Activated CD4-positive, alpha-beta T cell treated with anti-CD3 and anti-CD28 coated beads for 36 hours (primary cell): ENCODE results near the gene ARHGEF4. TPM values are rescaled to one million over a fixed set of nuclear protein-coding genes. Genes with fewer than 3 reads are reported as not detected.

Source experiments
- ATAC-seq: fragments of 200-7000 bp; cut with Tn5 transposase; one replicate; pipeline ENCODE4 v1.10.0; 2021; ENCODE audit warnings: mild to moderate bottlenecking, moderate library complexity
- CTCF ChIA-PET: fragments of 350-600 bp; sonication (Branson Sonifier 250); formaldehyde crosslinking; loops from one replicate; lab custom pipeline; 2021; ENCODE audit warnings: antibody characterized with exemption; lab: Charles Lee
- POLR2A ChIA-PET: fragments of 350-600 bp; sonication (Branson Sonifier 250); formaldehyde crosslinking; loops from one replicate; lab custom pipeline; 2021; ENCODE audit warnings: antibody characterized with exemption, inconsistent platforms; lab: Charles Lee
- DNase-seq: peaks from one replicate; pipeline ENCODE4 v3.0.0-alpha.2; 2020
- H3K27ac Mint-ChIP-seq: one replicate; pipeline ENCODE4 v1.8.0; 2021; ENCODE audit warnings: mixed read lengths
- H3K27me3 Mint-ChIP-seq: one replicate; pipeline ENCODE4 v1.8.0; 2021; ENCODE audit warnings: mixed read lengths
- H3K36me3 Mint-ChIP-seq: one replicate; pipeline ENCODE4 v1.8.0; 2021; ENCODE audit warnings: low read depth, mixed read lengths
- H3K4me1 Mint-ChIP-seq: one replicate; pipeline ENCODE4 v1.8.0; 2021; ENCODE audit warnings: mixed read lengths
- H3K4me3 Mint-ChIP-seq: one replicate; pipeline ENCODE4 v1.8.0; 2021; ENCODE audit warnings: mild to moderate bottlenecking, moderate library complexity, mixed read lengths
- H3K9me3 Mint-ChIP-seq: one replicate; pipeline ENCODE4 v1.8.0; 2021; ENCODE audit warnings: low read depth, mixed read lengths
- intact Hi-C, 2 experiments: fragments of 100-400 bp; cut with DNase I in 1 of 2; cut with micrococcal nuclease in 1 of 2; formaldehyde crosslinking; loops; one replicate each; pipeline versions ENCODE4 v1.14.2 to v1.15.1; 2022 to 2024; cut with DNase I, micrococcal nuclease
- total RNA-seq, 2 experiments: library from RNA; stranded (reverse); gene quantifications; one replicate each; pipeline ENCODE4 v1.2.3, GENCODE V29; 2021

The ARHGEF4 gene
- total RNA-seq, 2 experiments from 2014 or later, result 1.2 to 1.9 TPM

- Mint-ChIP-seq H3K9me3 (no peaks in the 10 kb centered on the region), H3K36me3 (no peaks in the 10 kb centered on the region), H3K27me3 (peaks cover 9% of the 10 kb centered on the region), H3K4me3 (no peak overlapping the region), H3K4me1 (no peaks in the 10 kb centered on the region), H3K27ac (no peak overlapping the region)
- DNase-seq (no peak), ATAC-seq (no peak)
- CTCF ChIA-PET, result no interaction called here
- POLR2A ChIA-PET, result no interaction called here
- intact Hi-C loops, result no loop called here
Observed at GRCh38 chr2:130845505-130846085, 8.9 kb downstream of the ARHGEF4 start.

- Mint-ChIP-seq H3K4me1 (no peaks in the 10 kb centered on the region), H3K36me3 (no peaks in the 10 kb centered on the region), H3K4me3 (no peak overlapping the region), H3K9me3 (no peaks in the 10 kb centered on the region), H3K27me3 (peaks cover 9% of the 10 kb centered on the region), H3K27ac (no peak overlapping the region)
- ChIA-PET CTCF (no interaction called here), POLR2A (no interaction called here)
- ATAC-seq (no peak), DNase-seq (no peak)
- intact Hi-C loops, result no loop called here
Observed at GRCh38 chr2:130846233-130846632, 9.5 kb downstream of the ARHGEF4 start.

GRCh38 chr2:130846686-130847375, 10.1 kb downstream of the ARHGEF4 start:
- H3K4me3 Mint-ChIP-seq, result no peak overlapping the region
- H3K9me3 Mint-ChIP-seq, result no peaks in the 10 kb centered on the region
- no peaks in the 10 kb centered on the region for H3K36me3 Mint-ChIP-seq
- intact Hi-C loops, result no loop called here
- no peaks in the 10 kb centered on the region for H3K4me1 Mint-ChIP-seq
- H3K27ac Mint-ChIP-seq, result no peak overlapping the region
- DNase-seq (no peak), ATAC-seq (no peak)
- CTCF ChIA-PET, result no interaction called here
- H3K27me3 Mint-ChIP-seq, result peaks cover 5% of the 10 kb centered on the region
- POLR2A ChIA-PET, result no interaction called here

GRCh38 chr2:130847776-130848525, 11.2 kb downstream of the ARHGEF4 start:
- no peaks in the 10 kb centered on the region for H3K36me3 Mint-ChIP-seq
- no peaks in the 10 kb centered on the region for H3K27me3 Mint-ChIP-seq
- no peaks in the 10 kb centered on the region for H3K4me1 Mint-ChIP-seq
- H3K9me3 Mint-ChIP-seq, result no peaks in the 10 kb centered on the region
- intact Hi-C loops, result no loop called here
- ATAC-seq (no peak), DNase-seq (no peak)
- CTCF ChIA-PET, result no interaction called here
- H3K27ac Mint-ChIP-seq, result no peak overlapping the region
- POLR2A ChIA-PET, result no interaction called here
- H3K4me3 Mint-ChIP-seq, result no peak overlapping the region

- intact Hi-C loops, result no loop called here
- Mint-ChIP-seq H3K4me3 (no peak overlapping the region), H3K9me3 (no peaks in the 10 kb centered on the region), H3K27me3 (no peaks in the 10 kb centered on the region), H3K4me1 (no peaks in the 10 kb centered on the region), H3K27ac (no peak overlapping the region), H3K36me3 (no peaks in the 10 kb centered on the region)
- ChIA-PET POLR2A (no interaction called here), CTCF (no interaction called here)
- DNase-seq, result no peak
- no peak for ATAC-seq
Observed at GRCh38 chr2:130848526-130849210, 12.0 kb downstream of the ARHGEF4 start.

GRCh38 chr2:130849896-130850787, 13.4 kb downstream of the ARHGEF4 start:
- H3K27ac Mint-ChIP-seq, result no peak overlapping the region
- intact Hi-C loops, result no loop called here
- H3K4me1 Mint-ChIP-seq, result no peaks in the 10 kb centered on the region
- ChIA-PET CTCF (interaction anchor here (2.3 kb wide), 1 partner anchor 24 kb away, joined by 15 read pairs; no protein-coding TSS in a partner anchor), POLR2A (no interaction called here)
- DNase-seq (no peak), ATAC-seq (no peak)
- no peaks in the 10 kb centered on the region for H3K27me3 Mint-ChIP-seq
- H3K9me3 Mint-ChIP-seq, result no peaks in the 10 kb centered on the region
- H3K36me3 Mint-ChIP-seq, result no peaks in the 10 kb centered on the region
- H3K4me3 Mint-ChIP-seq, result no peak overlapping the region

GRCh38 chr2:130850788-130851623, 14.3 kb downstream of the ARHGEF4 start:
- POLR2A ChIA-PET, result no interaction called here
- Mint-ChIP-seq H3K36me3 (no peaks in the 10 kb centered on the region), H3K27me3 (no peaks in the 10 kb centered on the region), H3K4me3 (no peak overlapping the region), H3K9me3 (no peaks in the 10 kb centered on the region), H3K27ac (no peak overlapping the region), H3K4me1 (no peaks in the 10 kb centered on the region)
- CTCF ChIA-PET, result interaction anchor here (1.0 to 2.3 kb wide), 2 partner anchors 23 to 54 kb away, joined by 6 to 15 read pairs; no protein-coding TSS in a partner anchor
- intact Hi-C loops, result no loop called here
- DNase-seq (no peak), ATAC-seq (no peak)

GRCh38 chr2:130851624-130852382, 15.1 kb downstream of the ARHGEF4 start:
- Mint-ChIP-seq H3K27ac (no peak overlapping the region), H3K9me3 (no peaks in the 10 kb centered on the region), H3K4me3 (no peak overlapping the region), H3K36me3 (no peaks in the 10 kb centered on the region), H3K27me3 (no peaks in the 10 kb centered on the region), H3K4me1 (no peaks in the 10 kb centered on the region)
- intact Hi-C loops, result no loop called here
- DNase-seq (no peak), ATAC-seq (no peak)
- CTCF ChIA-PET, result interaction anchor here (0.9 to 2.3 kb wide), 4 partner anchors 22 to 55 kb away, joined by 3 to 15 read pairs (median 4); no protein-coding TSS in a partner anchor
- POLR2A ChIA-PET, result interaction anchor here (0.6 kb wide), 1 partner anchor 15 kb away, joined by 4 read pairs; no protein-coding TSS in a partner anchor

- no peak for ATAC-seq
- H3K9me3 Mint-ChIP-seq, result no peaks in the 10 kb centered on the region
- H3K27me3 Mint-ChIP-seq, result no peaks in the 10 kb centered on the region
- H3K4me3 Mint-ChIP-seq, result no peak overlapping the region
- no peaks in the 10 kb centered on the region for H3K4me1 Mint-ChIP-seq
- ChIA-PET POLR2A (no interaction called here), CTCF (interaction anchor here (0.9 kb wide), 2 partner anchors 36 to 47 kb away, joined by 3 read pairs; no protein-coding TSS in a partner anchor)
- DNase-seq, result no peak
- H3K36me3 Mint-ChIP-seq, result no peaks in the 10 kb centered on the region
- intact Hi-C loops, result no loop called here
- no peak overlapping the region for H3K27ac Mint-ChIP-seq
Observed at GRCh38 chr2:130852521-130853115, 15.9 kb downstream of the ARHGEF4 start.
